Measurements from ENCODE around the gene AUTS2.

Gene AUTS2

DNA sequence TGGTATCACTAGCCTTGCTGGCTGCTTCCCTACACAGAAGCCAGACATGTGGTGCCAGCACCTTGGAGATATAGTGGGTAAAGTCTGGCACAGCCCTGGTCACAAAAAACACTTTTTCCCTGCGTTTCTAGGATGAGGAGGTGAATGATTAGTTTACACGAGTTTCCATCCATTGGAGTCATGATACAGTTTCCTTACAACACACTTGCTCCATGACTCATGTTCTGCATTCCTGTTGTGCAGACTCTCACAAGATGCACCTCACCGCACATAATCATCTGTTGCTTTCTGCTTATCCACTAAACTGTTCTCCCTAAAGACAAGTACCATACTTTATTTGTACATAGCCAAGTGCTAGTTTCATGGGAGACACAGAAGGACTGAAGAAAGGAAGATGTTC is 786.6 kb downstream of the AUTS2 start:
- DNase-seq (ENCODE audit: low spot score) = no peak

- no peak for DNase-seq (ENCODE audit: low spot score)
Measured at GRCh38 chr7:70387217-70387616, 788.9 kb downstream of the AUTS2 start.

DNA sequence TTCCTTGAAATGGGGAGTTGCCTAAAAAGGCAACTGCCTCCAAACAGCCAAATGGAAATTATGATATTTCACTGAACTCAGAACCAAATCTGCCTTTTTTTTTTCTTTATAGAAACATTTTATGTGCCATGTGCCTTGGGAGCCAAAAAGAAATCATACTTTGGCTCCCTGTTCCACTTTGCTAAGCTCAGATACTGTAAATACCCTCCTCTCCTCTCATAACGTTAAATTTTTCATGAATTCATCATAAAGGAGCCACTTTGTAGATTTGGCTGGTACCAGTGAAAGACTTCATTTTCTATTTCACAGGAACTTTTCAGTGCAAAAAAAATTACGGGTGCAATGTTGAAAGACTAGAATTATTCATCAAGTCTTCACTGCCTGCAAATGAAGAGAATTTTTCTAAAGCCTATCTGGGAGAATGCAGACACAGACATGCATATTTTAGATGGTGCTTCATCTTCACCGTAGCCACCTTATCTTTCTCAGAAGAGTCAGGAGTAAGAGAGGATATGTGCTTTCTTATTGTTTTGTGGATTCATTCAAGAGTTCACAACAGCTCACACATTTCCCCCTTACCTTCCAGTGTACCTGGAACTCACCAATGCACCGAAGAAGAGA is 791.4 kb downstream of the AUTS2 start:
- DNase-seq (ENCODE audit: low spot score) = no peak

GRCh38 chr7:70390251-70390650 is 792.0 kb downstream of the AUTS2 start:
- no peak for DNase-seq (ENCODE audit: low spot score)

DNA sequence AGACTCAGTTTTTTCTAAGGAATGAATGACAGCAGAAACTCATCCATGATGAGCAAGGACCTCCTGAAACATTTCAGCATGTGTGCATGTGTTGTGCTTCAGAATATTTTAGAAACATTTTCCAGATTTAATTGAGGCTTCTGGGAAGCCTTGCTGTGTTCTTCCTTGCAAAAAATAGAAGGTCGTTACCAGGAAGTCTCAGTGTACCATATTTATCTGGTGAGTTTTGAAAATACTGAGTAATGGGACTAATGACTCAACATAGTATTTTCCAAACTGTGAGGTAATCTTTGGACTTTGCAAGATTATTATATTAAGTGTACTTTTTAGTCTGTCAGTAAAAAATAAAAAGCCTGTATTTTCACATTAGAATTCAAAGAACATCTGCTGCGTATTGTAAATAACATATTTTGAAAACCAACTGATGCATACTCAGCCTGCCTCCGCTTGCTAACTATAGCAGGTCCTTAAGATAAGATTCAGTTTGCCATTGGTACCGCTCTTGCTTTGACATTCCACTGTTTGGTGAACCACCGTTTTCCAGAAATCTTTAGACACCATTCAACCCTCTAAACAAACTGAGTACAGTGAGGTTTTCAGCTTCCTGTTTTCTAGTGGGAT is 794.1 kb downstream of the AUTS2 start:
- DNase-seq (ENCODE audit: low spot score) = no peak

DNA sequence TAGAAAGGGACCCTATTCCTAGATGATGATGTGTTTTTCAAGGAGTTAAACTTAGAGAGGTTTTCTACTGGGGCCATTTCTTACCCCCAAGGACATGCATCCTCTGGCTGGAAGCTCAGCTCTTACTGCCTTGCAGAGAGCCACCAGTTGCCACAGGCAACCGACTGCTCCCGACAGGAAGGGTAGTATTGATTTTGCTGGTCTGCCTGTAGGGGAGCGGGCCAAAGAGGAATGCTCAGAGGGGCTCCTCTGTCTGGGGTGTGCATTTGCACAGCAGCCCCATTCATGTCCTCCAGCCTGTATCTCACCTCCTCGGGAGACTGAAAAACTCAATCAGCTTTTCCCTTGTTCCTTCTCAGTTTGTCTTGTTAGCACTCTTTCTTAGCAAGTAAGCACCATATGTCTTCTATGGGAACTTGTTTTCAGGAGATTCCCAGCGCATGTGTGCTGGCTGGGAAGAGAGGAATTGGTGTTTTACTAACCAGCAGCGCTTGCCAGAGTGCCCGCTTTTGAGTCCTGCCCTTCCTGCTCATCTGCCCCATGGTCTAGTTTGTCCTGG is 794.7 kb downstream of the AUTS2 start:
- DNase-seq (ENCODE audit: low spot score) = no peak

DNA sequence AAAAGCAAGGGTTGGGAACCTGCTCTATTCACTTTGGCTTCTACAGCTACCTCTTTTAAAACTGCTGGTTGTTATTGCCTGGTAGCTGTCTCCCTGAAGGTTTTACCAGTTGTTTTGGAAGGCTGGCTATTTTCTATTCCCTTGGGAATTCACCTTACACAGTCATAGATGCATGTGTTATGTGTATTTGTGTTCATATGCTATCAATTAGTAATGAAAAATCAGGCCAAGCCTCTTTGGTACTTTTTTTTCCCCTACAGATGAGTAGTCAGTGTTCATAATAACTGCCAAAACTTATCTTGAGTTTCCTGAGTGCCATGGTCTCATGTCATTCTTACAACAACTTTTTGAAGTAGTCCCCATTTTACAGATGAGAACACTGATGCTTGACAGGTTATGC is 795.7 kb downstream of the AUTS2 start:
- no peak for DNase-seq (ENCODE audit: low spot score)

DNA sequence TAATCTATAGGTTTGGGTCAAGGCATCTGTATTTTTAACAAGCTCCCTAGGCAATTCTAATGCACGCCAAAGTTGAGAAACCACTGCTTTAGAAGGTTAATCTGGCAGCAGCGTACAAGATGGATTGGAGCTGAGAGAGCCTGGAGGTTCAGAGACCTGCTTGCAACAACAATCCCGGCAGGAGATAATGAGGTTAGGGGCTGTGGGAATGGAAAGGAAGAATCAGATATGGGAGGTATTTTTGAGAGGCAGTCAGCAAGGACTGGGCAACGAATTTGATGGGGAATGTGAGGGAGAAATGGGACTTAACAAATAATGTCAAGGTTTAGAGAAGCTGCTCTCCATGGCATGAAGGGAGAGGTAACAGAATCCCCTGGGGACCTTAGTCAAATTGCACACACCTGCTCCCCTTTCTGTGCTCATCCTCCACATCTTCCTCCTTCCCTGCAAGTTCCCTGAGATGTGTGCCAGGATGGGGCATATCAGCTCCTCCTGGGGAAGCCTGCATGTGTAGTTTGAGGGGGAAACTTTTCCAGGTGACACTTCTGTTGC is 802.6 kb downstream of the AUTS2 start:
- DNase-seq (ENCODE audit: low spot score) = no peak

- DNase-seq (ENCODE audit: low spot score) = no peak
Measured at GRCh38 chr7:70402069-70402468, 803.8 kb downstream of the AUTS2 start.

GRCh38 chr7:70405241-70405640 is 807.0 kb downstream of the AUTS2 start:
- DNase-seq (ENCODE audit: low spot score) = no peak

GRCh38 chr7:70406186-70406949 is 808.1 kb downstream of the AUTS2 start:
- DNase-seq (ENCODE audit: low spot score) = no peak

- DNase-seq (ENCODE audit: low spot score) = no peak
Measured at GRCh38 chr7:70406950-70407209, 808.6 kb downstream of the AUTS2 start.

DNA sequence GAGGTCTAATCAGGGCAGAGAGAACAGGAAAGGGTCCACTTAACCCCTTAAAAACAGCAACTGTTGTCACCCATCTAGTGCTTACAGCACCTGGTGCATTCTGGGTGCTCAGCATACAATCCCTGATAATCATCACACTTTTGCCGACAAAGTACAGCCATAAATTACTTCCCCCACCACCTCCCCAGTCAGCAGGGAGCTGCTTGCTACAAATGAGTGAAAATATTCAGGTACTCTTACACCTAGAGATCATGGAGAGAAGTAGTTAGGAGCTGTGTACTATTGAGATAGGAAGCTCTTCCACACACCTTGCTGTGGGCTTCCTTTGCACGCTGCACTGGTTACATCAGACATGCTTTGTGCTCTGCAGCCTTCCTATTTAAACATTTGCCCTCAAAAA is 810.2 kb downstream of the AUTS2 start:
- no peak for DNase-seq (ENCODE audit: low spot score)

GRCh38 chr7:70408891-70409290 is 810.6 kb downstream of the AUTS2 start:
- DNase-seq (ENCODE audit: low spot score) = no peak

DNA sequence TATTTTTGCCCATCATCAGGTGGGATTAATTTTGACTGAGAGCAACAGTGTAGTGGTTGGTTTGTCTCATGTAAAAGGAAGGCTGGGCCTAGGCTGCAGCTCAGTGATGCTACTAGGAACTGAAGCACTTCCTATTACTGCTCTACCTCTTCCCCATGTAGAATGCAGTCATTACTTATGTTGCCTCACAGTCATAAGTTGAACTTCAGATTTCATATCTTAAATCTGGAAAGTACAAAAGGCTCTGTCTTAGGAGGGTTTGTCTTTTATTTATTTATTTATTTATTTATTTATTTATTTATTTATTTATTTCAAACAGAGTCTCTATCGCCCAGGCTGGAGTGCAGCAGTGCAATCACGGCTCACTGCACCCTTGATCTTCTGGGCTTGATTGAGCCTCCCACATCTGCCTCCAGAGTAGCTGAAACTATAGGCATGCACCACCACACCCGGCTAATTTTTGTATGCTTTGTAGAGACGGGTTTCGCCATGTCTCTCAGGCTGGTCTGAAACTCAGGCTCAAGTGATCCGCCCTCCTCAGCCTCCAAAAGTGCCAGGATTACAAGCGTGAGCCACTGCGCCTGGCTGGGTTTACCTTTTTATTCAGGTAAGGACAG is 812.0 kb downstream of the AUTS2 start:
- no peak for DNase-seq (ENCODE audit: low spot score)

- no peak for DNase-seq (ENCODE audit: low spot score)
Measured at GRCh38 chr7:70414368-70414767, 816.1 kb downstream of the AUTS2 start.

GRCh38 chr7:70415179-70415972 is 817.1 kb downstream of the AUTS2 start:
- no peak for DNase-seq (ENCODE audit: low spot score)

GRCh38 chr7:70416347-70416985 is 818.2 kb downstream of the AUTS2 start:
- DNase-seq (ENCODE audit: low spot score) = no peak

- DNase-seq (ENCODE audit: low spot score) = no peak
Measured at GRCh38 chr7:70416986-70417655, 818.8 kb downstream of the AUTS2 start.

- DNase-seq (ENCODE audit: low spot score) = no peak
Measured at GRCh38 chr7:70419526-70420380, 821.5 kb downstream of the AUTS2 start.

All from COLO829 (cell line).